ENCODE data around the gene PPP4R1. TPM values are rescaled to one million over a fixed set of nuclear protein-coding genes. Genes with fewer than 3 reads are reported as not detected.

PPP4R1 gene
- polyA plus RNA-seq, 1 donor from 2014 or later: 127 TPM

- Histone ChIP-seq H3K27ac (ENCODE audit: low read length) (no peak overlapping the region), H3K4me3 (ENCODE audit: low read length) (no peak overlapping the region), H4K20me1 (ENCODE audit: insufficient read depth) (no peaks in the 10 kb centered on the region), H3K9me2 (ENCODE audit: insufficient read depth, low read length) (no peaks in the 10 kb centered on the region), H3K9ac (ENCODE audit: low read length) (no peak overlapping the region), H3K9me3 (ENCODE audit: low read length) (no peaks in the 10 kb centered on the region), H3K79me2 (replicated peaks; ENCODE audit: insufficient read depth, low read length) (no peaks in the 10 kb centered on the region), H3K27me3 (ENCODE audit: insufficient read depth, low read depth, low read length) (no peaks in the 10 kb centered on the region), H3K36me3 (ENCODE audit: insufficient read depth, low read length) (peaks cover 12% of the 10 kb centered on the region), H3F3A (ENCODE audit: insufficient read depth, low read length, poor library complexity, severe bottlenecking) (no peaks in the 10 kb centered on the region), H2AFZ (ENCODE audit: low read depth, low read length) (no peak overlapping the region), H3K4me2 (ENCODE audit: low read length) (no peak overlapping the region)
- TF ChIP-seq MXI1 (conservative IDR thresholded peaks at IDR 0.05; ENCODE audit: poor library complexity, severe bottlenecking): no peak
- no peak for TF ChIP-seq EZH2 (IDR thresholded peaks at IDR 0.05; ENCODE audit: borderline replicate concordance, insufficient read depth, low read length, poor library complexity, severe bottlenecking)
- TF ChIP-seq SMC3 (conservative IDR thresholded peaks at IDR 0.05; ENCODE audit: poor library complexity): no peak
These were observed 42.8 kb downstream of the PPP4R1 start for GRCh38 chr18:9571546-9571945.

- Histone ChIP-seq H3K9ac (ENCODE audit: low read length) (no peak overlapping the region), H2AFZ (ENCODE audit: low read depth, low read length) (no peak overlapping the region), H3K4me2 (ENCODE audit: low read length) (no peak overlapping the region), H3K4me3 (ENCODE audit: low read length) (no peak overlapping the region), H3K36me3 (ENCODE audit: insufficient read depth, low read length) (peaks cover 12% of the 10 kb centered on the region), H3K27ac (ENCODE audit: low read length) (no peak overlapping the region), H3F3A (ENCODE audit: insufficient read depth, low read length, poor library complexity, severe bottlenecking) (no peaks in the 10 kb centered on the region), H3K27me3 (ENCODE audit: insufficient read depth, low read depth, low read length) (no peaks in the 10 kb centered on the region), H3K9me3 (ENCODE audit: low read length) (no peaks in the 10 kb centered on the region), H4K20me1 (ENCODE audit: insufficient read depth) (no peaks in the 10 kb centered on the region), H3K9me2 (ENCODE audit: insufficient read depth, low read length) (no peaks in the 10 kb centered on the region), H3K79me2 (replicated peaks; ENCODE audit: insufficient read depth, low read length) (no peaks in the 10 kb centered on the region)
- TF ChIP-seq EZH2 (IDR thresholded peaks at IDR 0.05; ENCODE audit: borderline replicate concordance, insufficient read depth, low read length, poor library complexity, severe bottlenecking) (no peak), RAD21 (conservative IDR thresholded peaks at IDR 0.05) (no peak)
These were observed 44.1 kb downstream of the PPP4R1 start for GRCh38 chr18:9570255-9570654.

- TF ChIP-seq EP300 (conservative IDR thresholded peaks at IDR 0.05; ENCODE audit: poor library complexity, severe bottlenecking): no peak
- TF ChIP-seq EZH2 (IDR thresholded peaks at IDR 0.05; ENCODE audit: borderline replicate concordance, insufficient read depth, low read length, poor library complexity, severe bottlenecking): no peak
- TF ChIP-seq CTCF (IDR thresholded peaks at IDR 0.05; ENCODE audit: poor library complexity, severe bottlenecking): no peak
- TF ChIP-seq MXI1 (conservative IDR thresholded peaks at IDR 0.05; ENCODE audit: poor library complexity, severe bottlenecking): no peak
- TF ChIP-seq REST (IDR thresholded peaks at IDR 0.05; ENCODE audit: borderline replicate concordance): no peak
- no peak for TF ChIP-seq POLR2AphosphoS5 (IDR thresholded peaks at IDR 0.05)
- no peak for TF ChIP-seq SMC3 (conservative IDR thresholded peaks at IDR 0.05; ENCODE audit: poor library complexity)
- no peak for TF ChIP-seq TAF1 (IDR thresholded peaks at IDR 0.05; ENCODE audit: low read depth)
- no peak for TF ChIP-seq RAD21 (conservative IDR thresholded peaks at IDR 0.05)
These were observed 45.2 kb downstream of the PPP4R1 start for GRCh38 chr18:9569178-9569577.

More at GRCh38 chr18:9569178-9569577, 45.2 kb downstream of the PPP4R1 start:
- no peaks in the 10 kb centered on the region for H4K20me1 ChIP-seq (ENCODE audit: insufficient read depth)
- no peaks in the 10 kb centered on the region for H3K27me3 ChIP-seq (ENCODE audit: insufficient read depth, low read depth, low read length)
- no peak overlapping the region for H3K4me2 ChIP-seq (ENCODE audit: low read length)
- no peaks in the 10 kb centered on the region for H3F3A ChIP-seq (ENCODE audit: insufficient read depth, low read length, poor library complexity, severe bottlenecking)
- no peak overlapping the region for H3K4me3 ChIP-seq (ENCODE audit: low read length)
- H3K36me3 ChIP-seq (ENCODE audit: insufficient read depth, low read length): peaks cover 12% of the 10 kb centered on the region
- H3K27ac ChIP-seq (ENCODE audit: low read length): no peak overlapping the region
- H3K9me2 ChIP-seq (ENCODE audit: insufficient read depth, low read length): no peaks in the 10 kb centered on the region
- H2AFZ ChIP-seq (ENCODE audit: low read depth, low read length): no peak overlapping the region
- no peaks in the 10 kb centered on the region for H3K79me2 ChIP-seq (replicated peaks; ENCODE audit: insufficient read depth, low read length)
- no peak overlapping the region for H3K9ac ChIP-seq (ENCODE audit: low read length)
- H3K9me3 ChIP-seq (ENCODE audit: low read length): no peaks in the 10 kb centered on the region

Measured in neural cell (in vitro differentiated cells).